A549 treated with DMSO at 1 μM for 4 hours (cell line): ENCODE results near the gene TRAPPC8. TPM values are rescaled to one million over a fixed set of nuclear protein-coding genes. Genes with fewer than 3 reads are reported as not detected.

Source experiments
- total RNA-seq: library from RNA; stranded (reverse); fragments of 200-300 nt; extraction: Qiagen RNA extraction; gene quantifications from 5 replicates; pipeline ENCODE4 v1.2.3, GENCODE V29; 2022; ENCODE audit warnings: low read depth

The TRAPPC8 gene, protein sequence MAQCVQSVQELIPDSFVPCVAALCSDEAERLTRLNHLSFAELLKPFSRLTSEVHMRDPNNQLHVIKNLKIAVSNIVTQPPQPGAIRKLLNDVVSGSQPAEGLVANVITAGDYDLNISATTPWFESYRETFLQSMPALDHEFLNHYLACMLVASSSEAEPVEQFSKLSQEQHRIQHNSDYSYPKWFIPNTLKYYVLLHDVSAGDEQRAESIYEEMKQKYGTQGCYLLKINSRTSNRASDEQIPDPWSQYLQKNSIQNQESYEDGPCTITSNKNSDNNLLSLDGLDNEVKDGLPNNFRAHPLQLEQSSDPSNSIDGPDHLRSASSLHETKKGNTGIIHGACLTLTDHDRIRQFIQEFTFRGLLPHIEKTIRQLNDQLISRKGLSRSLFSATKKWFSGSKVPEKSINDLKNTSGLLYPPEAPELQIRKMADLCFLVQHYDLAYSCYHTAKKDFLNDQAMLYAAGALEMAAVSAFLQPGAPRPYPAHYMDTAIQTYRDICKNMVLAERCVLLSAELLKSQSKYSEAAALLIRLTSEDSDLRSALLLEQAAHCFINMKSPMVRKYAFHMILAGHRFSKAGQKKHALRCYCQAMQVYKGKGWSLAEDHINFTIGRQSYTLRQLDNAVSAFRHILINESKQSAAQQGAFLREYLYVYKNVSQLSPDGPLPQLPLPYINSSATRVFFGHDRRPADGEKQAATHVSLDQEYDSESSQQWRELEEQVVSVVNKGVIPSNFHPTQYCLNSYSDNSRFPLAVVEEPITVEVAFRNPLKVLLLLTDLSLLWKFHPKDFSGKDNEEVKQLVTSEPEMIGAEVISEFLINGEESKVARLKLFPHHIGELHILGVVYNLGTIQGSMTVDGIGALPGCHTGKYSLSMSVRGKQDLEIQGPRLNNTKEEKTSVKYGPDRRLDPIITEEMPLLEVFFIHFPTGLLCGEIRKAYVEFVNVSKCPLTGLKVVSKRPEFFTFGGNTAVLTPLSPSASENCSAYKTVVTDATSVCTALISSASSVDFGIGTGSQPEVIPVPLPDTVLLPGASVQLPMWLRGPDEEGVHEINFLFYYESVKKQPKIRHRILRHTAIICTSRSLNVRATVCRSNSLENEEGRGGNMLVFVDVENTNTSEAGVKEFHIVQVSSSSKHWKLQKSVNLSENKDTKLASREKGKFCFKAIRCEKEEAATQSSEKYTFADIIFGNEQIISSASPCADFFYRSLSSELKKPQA (N-terminal part only)
- total RNA-seq = 12.1 to 17.2 TPM (median 14.2 TPM) in 5 replicates

GRCh38 chr18:31942999-31943877 lies at the start of gene TRAPPC8:
Gene TRAPPC8, minus strand, starts transcription at chr18:31943128. Its CDS starts 364 bp downstream, at chr18:31942764.

Other genes starting within 250 kb of the TRAPPC8 start
- not detected in 5 replicates for gene SLC25A52, start 182.2 kb downstream of the TRAPPC8 start, total RNA-seq
- 0.24 to 0.53 TPM (median 0.35 TPM) in 5 replicates for gene RNF125, start 75.7 kb upstream of the TRAPPC8 start, total RNA-seq
- gene RNF138, start 148.7 kb upstream of the TRAPPC8 start, total RNA-seq = 11.6 to 17.5 TPM (median 13.5 TPM) in 5 replicates
- gene MEP1B, start 246.9 kb upstream of the TRAPPC8 start, total RNA-seq = 0.03 to 0.15 TPM (median 0.07 TPM) in 5 replicates